ENCODE measurements around the gene KLHL25.

Gene KLHL25

GRCh38 chr15:85763673-85764633 is 30.8 kb downstream of the KLHL25 start:
- intact Hi-C loops (cut with DNase I), result no loop called here
- no peak for DNase-seq

GRCh38 chr15:85763157-85763556 is 31.6 kb downstream of the KLHL25 start:
- peak in 11 of 42 donors; percentile 37 to 77 (median 59) for DNase-seq

DNA sequence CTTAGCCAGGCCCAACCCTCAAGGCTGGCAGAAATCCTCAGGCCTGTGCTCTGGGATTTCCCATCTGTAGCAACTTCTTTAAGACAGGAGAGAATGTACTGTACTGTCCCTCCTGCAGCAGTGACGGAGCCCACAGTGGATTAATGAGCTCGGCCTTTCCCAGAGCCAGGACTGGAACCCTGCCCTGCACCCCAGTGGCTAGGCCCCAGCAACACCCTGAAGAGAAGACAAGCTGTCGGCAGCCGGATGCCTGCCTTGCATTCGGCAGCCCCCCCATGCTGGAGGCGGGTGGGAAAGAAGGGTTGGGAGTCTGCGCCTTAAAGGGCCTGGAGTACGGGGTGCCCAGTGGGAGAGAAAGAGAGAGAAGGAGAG is 32.0 kb downstream of the KLHL25 start:
- DNase-seq, result peak in 8 of 42 donors; percentile 31 to 58 (median 48)
- intact Hi-C loops (cut with DNase I), result no loop called here

More at GRCh38 chr15:85763157-85763556, 31.6 kb downstream of the KLHL25 start:
- intact Hi-C loops (cut with DNase I), result no loop called here

DNA sequence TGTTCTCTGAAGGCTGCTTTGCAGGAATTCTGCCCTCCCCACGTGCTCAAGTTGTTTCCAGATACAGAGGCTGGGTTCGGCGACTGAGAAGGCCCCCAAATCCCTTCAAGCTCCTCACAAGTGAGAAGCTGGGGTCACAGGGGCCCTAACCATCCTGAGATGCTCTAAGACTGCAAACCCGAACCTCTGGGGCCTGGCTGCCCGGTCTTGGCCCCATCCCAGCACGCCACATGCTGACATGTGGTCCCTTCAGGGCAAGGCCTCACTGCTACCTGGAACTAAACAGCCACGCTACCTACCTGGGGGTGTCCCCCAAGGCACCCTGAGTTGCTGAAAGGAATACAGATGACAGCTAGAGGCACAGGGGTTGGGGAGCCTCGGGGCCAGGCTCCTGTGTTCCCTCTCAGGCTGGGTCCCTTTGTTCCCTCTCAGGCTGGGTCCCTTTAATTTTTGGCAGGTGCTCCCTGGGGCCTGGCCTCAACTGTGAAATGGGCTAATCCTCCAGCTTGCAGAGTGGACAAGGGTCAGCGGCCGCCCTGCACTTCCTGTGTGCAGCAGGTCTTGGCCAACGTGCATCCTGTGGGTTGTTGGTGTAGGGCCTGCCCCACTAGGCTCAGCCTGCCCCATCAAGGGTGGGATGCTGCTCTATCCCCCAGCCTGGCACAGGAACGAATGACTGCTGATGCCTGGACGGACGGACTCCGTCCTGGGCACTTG is 32.5 kb downstream of the KLHL25 start:
- no peak for DNase-seq
- intact Hi-C loops (cut with DNase I), result no loop called here

DNA sequence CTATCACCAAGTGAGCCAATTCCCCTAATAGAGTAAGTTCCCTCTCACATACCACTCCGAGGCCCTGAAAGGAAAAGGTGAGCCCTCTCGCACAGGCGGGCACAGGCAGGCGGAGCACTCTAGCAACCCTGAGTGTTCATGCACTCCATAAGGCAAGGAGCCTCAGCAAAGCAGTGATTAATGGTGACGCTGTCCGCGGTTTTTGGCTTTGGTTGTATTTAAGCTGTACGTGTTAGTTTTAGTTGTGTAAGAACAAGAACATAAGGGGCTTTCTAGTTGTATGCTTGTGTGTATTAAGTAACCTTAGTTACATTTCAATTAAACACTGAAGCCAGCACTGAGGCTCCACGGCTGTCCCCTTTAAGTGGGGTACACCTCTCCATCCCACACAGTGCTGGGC is 33.1 kb downstream of the KLHL25 start:
- DNase-seq, result no peak
- intact Hi-C loops (cut with DNase I), result no loop called here

- intact Hi-C loops (cut with DNase I), result no loop called here
- no peak for DNase-seq
Measured at GRCh38 chr15:85760531-85761371, 34.0 kb downstream of the KLHL25 start.

DNA sequence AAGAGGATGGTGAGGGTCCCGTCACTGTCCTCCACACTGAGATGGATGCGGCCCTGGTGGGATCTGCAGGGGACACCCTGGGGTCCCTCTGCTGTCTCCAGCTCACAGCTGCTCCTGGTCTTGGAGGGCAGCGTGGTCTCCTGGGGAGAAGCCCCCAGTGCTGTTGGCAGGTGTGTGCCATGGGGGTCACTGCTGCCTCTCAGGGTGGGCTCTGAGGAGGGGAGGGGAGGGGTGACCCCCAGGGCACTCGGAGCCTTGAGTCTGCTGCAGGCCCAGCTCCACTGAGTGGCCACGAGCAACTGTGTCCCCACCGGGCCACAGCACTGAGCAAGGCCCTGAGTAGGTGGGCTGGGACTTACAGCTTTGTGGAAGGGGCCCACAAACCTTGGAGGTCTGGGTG is 34.7 kb downstream of the KLHL25 start:
- DNase-seq, result no peak
- intact Hi-C loops (cut with DNase I), result no loop called here

DNA sequence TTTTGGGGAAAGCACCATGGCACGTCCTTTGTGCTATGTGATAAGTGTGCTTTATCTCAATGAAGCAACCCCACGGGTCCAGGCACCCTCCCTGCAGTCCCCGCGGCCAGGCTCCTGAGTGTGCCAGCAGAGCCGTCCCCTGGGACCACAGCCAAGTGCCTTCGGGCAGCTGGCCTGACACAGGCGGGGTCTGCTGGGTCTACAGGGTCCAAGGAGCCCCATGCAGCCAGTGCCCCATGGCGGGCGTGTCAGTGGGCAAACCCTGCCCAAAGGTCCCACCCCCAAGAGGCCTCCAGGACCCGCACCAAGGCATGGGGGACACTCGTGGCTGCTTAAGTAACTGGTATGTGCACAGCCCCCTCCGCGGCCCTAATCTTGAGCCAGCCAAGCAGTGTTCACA is 35.3 kb downstream of the KLHL25 start:
- peak in 2 of 42 donors; percentile 28 to 44 for DNase-seq
- intact Hi-C loops (cut with DNase I), result no loop called here

- intact Hi-C loops (cut with DNase I), result no loop called here
- no peak for DNase-seq
Measured at GRCh38 chr15:85758655-85758978, 36.1 kb downstream of the KLHL25 start.

DNA sequence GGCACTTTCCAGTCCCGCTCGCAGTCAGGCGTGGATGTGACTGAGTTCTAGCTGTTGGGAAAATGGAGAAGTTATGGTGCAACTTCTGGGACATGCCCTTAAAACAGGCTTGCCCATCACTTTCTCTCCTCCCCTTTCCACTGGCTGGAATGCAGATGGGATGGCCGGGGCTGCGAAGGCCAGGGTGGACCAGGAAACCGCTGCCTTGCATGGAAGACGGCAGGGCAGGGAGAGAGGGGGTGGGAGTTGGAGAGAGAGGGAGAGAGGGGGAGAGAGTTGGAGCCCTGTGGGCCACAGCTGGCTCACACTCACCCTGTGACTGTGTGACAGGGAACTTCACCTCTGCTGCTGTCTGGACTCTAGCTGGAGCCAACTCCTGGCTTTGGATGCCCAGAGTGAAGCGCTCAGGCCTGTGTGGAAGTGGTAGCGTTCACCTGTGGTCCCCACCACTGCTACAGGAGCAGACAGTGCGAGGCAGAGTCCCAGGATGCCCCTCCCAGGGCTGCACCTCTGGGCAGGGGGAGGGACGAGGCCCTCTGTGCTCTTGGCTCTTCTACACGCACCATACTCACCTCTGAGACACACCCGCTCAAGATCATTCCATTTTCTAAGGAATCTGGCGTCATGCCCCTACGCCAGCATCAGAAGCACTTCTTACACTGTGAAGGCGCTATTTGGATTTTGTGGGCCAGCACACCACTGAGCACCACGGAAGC is 36.6 kb downstream of the KLHL25 start:
- DNase-seq, result peak in 3 of 42 donors; percentile 0 to 22 (median 16)
- intact Hi-C loops (cut with DNase I), result no loop called here

- intact Hi-C loops (cut with DNase I), result no loop called here
- DNase-seq, result peak in 4 of 42 donors; percentile 1 to 16 (median 10)
Measured at GRCh38 chr15:85757073-85757938, 37.4 kb downstream of the KLHL25 start.

DNA sequence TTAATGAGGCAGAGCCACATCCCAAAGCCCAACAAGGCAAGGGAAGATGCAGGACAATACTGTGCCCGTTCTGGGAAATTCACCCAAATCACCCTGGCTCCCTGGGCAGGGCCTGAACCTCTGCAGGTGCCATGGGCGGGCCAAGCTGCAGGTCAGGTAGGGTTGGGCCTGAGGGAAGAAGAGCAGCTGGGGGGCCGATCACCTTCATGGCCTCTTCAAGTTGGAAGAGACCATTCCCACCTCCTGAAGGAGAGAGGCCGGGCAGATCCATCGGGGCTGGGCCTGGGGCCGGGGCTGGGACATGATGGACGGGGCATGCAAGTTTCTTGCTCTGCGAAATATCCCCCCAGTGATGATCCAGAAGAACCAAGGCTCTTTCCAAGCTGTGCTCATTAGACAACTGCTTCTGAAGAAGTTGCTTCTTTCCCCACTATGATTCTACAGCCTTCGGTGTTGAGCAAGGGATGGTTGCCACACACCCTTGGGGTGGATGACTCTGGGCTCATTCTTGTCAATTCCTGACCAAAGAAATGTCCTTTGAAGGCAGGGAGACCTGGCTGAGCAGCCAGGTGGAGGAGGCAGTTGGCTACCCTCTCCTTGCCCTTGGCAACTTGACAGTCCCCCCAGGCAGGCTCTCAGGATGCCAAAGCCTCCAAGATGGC is 38.2 kb downstream of the KLHL25 start:
- intact Hi-C loops (cut with DNase I), result no loop called here
- DNase-seq, result peak in 5 of 42 donors; percentile 1 to 22 (median 13)

DNA sequence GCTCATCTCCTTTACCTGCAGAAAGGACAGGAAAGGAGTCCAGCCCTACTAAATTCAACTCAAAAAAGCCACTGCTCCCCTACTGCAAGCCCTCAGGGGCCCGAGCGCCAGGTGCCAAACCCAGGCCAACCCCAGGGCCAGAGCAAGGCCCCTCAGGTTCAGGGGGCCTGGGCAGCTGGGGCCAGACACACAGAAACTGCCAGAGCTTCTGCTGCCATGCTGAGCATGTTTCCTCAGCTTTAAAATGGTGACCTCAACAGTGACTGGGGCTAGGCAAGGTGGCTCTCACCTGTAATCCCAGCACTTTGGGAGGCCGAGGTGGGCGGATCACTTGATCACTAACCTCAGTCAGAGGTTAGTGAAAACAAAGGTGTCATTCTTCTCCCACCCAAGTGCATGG is 38.8 kb downstream of the KLHL25 start:
- DNase-seq, result peak in 6 of 42 donors; percentile 2 to 15 (median 6)
- intact Hi-C loops (cut with DNase I), result no loop called here

- intact Hi-C loops (cut with DNase I), result no loop called here
- DNase-seq, result peak in 9 of 42 donors; percentile 1 to 19 (median 10)
Measured at GRCh38 chr15:85755471-85755870, 39.3 kb downstream of the KLHL25 start.

DNA sequence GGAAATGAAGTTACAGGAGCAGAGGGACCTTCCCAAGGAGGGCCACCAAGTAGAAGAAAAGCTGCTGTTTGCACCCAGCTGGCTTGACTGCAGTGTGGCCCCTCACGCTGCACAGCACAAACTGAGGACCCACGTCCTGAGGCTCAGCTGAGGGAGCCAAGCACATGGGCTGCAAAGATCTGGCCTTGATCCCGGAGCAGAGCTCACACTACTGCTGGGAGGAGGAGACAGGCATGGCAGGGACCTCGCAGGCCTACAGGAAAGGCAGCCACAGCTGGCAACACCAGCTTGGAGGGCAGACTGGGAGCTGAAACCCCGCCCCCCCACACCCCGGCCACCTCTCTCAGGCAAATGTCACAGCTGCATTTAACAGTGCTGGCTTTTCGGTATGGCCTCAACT is 39.7 kb downstream of the KLHL25 start:
- peak in 14 of 42 donors; percentile 12 to 57 (median 43) for DNase-seq
- intact Hi-C loops (cut with DNase I), result no loop called here

DNA sequence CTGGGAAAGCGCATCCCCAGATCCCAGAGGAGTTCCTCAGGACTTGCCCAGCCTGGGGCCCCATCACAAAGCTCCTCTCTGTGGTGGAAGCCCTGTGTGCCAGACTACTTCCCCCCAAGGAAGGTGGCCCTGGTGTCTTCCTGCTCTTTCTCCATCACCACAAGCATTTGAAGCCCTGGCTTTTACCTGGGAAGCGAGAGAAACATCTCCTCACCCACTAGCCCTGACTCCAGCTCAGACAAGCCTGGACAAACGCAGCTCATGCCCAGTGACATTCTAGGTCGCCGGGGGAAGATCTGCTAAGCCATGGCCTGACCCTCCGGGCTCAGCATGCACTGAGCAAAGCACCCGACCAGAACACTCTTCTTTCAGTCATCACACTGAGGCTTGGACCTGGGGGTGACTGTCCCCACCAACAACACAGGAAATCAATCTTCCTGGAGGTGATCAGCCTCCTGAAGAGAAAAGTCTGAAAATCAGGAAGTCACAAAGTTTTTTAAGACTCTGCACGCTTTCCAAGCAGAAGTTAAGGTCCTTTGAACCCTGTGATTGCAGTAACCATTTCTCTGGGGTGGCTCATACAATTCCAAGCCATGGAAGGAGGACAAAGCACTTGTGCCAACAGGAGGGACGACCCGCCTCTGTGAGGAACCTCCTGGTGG is 40.8 kb downstream of the KLHL25 start:
- DNase-seq, result peak in 10 of 42 donors; percentile 0 to 30 (median 8)
- intact Hi-C loops (cut with DNase I), result no loop called here

DNA sequence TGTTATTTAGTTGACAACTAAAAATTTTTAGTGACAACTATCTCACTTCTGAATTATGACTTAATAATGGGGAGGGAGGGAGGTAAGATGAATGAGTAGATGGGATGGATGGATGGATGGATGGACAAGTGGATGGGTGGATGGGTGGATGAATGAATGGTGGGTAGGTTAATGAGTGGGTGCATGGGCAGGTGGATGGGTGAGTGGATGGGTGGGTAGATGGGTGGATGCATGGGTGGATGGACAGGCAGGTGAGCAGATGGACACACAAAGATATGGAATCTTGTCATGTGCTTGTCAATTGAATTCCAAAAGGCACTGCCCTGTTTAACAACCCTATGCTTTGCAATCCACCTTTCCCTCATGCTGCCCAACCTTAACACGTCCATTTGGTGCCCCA is 41.5 kb downstream of the KLHL25 start:
- intact Hi-C loops (cut with DNase I), result no loop called here
- peak in 5 of 42 donors; percentile 1 to 9 (median 2) for DNase-seq

All from head of caudate nucleus (tissue), 42 donors.